ENCODE results near the gene CLDN1. TPM values are rescaled to one million over a fixed set of nuclear protein-coding genes. Genes with fewer than 3 reads are reported as not detected.

CLDN1 gene
- total RNA-seq, 4 donors from 2014 or later = 2.7 to 184 (median 58.3) TPM

- ATAC-seq (ENCODE audit: low FRiP score) = no peak
- no peak for TF ChIP-seq CTCF (IDR thresholded peaks at IDR 0.05)
- no peak for DNase-seq (ENCODE audit: low spot score)
Measured at GRCh38 chr3:190265796-190266195, 56.5 kb downstream of the CLDN1 start.

- no peak for ATAC-seq (ENCODE audit: low FRiP score)
- no peak for TF ChIP-seq CTCF (IDR thresholded peaks at IDR 0.05)
Measured at GRCh38 chr3:190265126-190265525, 57.1 kb downstream of the CLDN1 start.

GRCh38 chr3:190261740-190262139 is 60.5 kb downstream of the CLDN1 start:
- DNase-seq (ENCODE audit: low spot score) (no peak), ATAC-seq (ENCODE audit: low FRiP score) (no peak)
- no peak for TF ChIP-seq CTCF (IDR thresholded peaks at IDR 0.05)

More at GRCh38 chr3:190265126-190265525, 57.1 kb downstream of the CLDN1 start:
- no peak for DNase-seq (ENCODE audit: low spot score)

GRCh38 chr3:190261015-190261414 is 61.2 kb downstream of the CLDN1 start:
- no peak for DNase-seq (ENCODE audit: low spot score)
- no peak for TF ChIP-seq CTCF (IDR thresholded peaks at IDR 0.05)
- no peak for ATAC-seq (ENCODE audit: low FRiP score)

GRCh38 chr3:190260301-190260700 is 61.9 kb downstream of the CLDN1 start:
- no peak for TF ChIP-seq CTCF (IDR thresholded peaks at IDR 0.05)
- DNase-seq (ENCODE audit: low spot score) (no peak), ATAC-seq (ENCODE audit: low FRiP score) (no peak)

- ATAC-seq (ENCODE audit: low FRiP score) = no peak
- no peak for TF ChIP-seq CTCF (IDR thresholded peaks at IDR 0.05)
Measured at GRCh38 chr3:190258634-190259033, 63.6 kb downstream of the CLDN1 start.

More at GRCh38 chr3:190258634-190259033, 63.6 kb downstream of the CLDN1 start:
- no peak for DNase-seq (ENCODE audit: low spot score)

Other genes starting within 250 kb of the CLDN1 start
- 10 to 100 TPM in 2 of 4 donors, 1 to 10 TPM in 2; 3.4 to 11.7 (median 7.4) TPM for gene P3H2, start 201.5 kb downstream of the CLDN1 start, total RNA-seq
- under 1 TPM in 1 of 4 donors, not detected in 3; 0.37 TPM for gene CLDN16, start 65.7 kb upstream of the CLDN1 start, total RNA-seq
- not detected for gene TMEM207, start 127.5 kb upstream of the CLDN1 start, total RNA-seq
- gene IL1RAP, start 191.6 kb upstream of the CLDN1 start, total RNA-seq = 10 to 100 TPM; 10.5 to 75.3 (median 23.4) TPM

Measured in omental fat pad (tissue), 4 donors.